ENCODE measurements around the gene C3orf20.

Gene C3orf20

GRCh38 chr3:14816359-14816758 lies 141.4 kb downstream of the C3orf20 start:
- DNase-seq (ENCODE audit: low spot score): no peak

GRCh38 chr3:14818804-14819500 lies 144.0 kb downstream of the C3orf20 start, which contains the start of gene FGD5:
FGD5 (plus strand) TSS chr3:14818962; CDS start chr3:14819072, 110 bp downstream.
- no peak for DNase-seq (ENCODE audit: low spot score)

- no peak for DNase-seq (ENCODE audit: low spot score)
These were observed 144.7 kb downstream of the C3orf20 start for GRCh38 chr3:14819671-14820070.

GRCh38 chr3:14820156-14820555 lies 145.2 kb downstream of the C3orf20 start:
- DNase-seq (ENCODE audit: low spot score): no peak

- DNase-seq (ENCODE audit: low spot score): no peak
These were observed 146.2 kb downstream of the C3orf20 start for GRCh38 chr3:14821151-14821550.

GRCh38 chr3:14822134-14822533 lies 147.2 kb downstream of the C3orf20 start:
- DNase-seq (ENCODE audit: low spot score): no peak

Measured in activated CD4-positive, alpha-beta T cell treated with anti-CD3 and anti-CD28 coated beads, Interleukin-2, Interleukin-4, amounts not matched to agents 100 ng/mL and 50 ng/mL, durations not matched to agents 16 hours and 8 hours (primary cell).